Activated CD4-positive, alpha-beta T cell treated with anti-CD3 and anti-CD28 coated beads, Interleukin-2, amount 10 ng/mL, durations not matched to agents 7 days and 5 days (primary cell): Measurements from ENCODE around the gene MIR17HG. TPM values are rescaled to one million over a fixed set of nuclear protein-coding genes. Genes with fewer than 3 reads are reported as not detected.

Experiments
- CTCF ChIA-PET: fragments of 350-600 bp; sonication (Branson Sonifier 250); formaldehyde crosslinking; loops from one replicate; lab custom pipeline; 2021; ENCODE audit warnings: antibody characterized with exemption; lab: Charles Lee
- POLR2A ChIA-PET: fragments of 350-600 bp; sonication (Branson Sonifier 250); formaldehyde crosslinking; loops from one replicate; lab custom pipeline; 2021; ENCODE audit warnings: antibody characterized with exemption; lab: Charles Lee
- DNase-seq: peaks from one replicate; pipeline ENCODE4 v3.0.0-alpha.2; 2020
- H3K27ac Mint-ChIP-seq: one replicate; pipeline ENCODE4 v1.8.0; 2021; ENCODE audit warnings: mild to moderate bottlenecking, moderate library complexity, mixed read lengths
- H3K27me3 Mint-ChIP-seq: one replicate; pipeline ENCODE4 v1.8.0; 2021; ENCODE audit warnings: mixed read lengths
- H3K36me3 Mint-ChIP-seq: one replicate; pipeline ENCODE4 v1.8.0; 2021; ENCODE audit warnings: low read depth, mixed read lengths
- H3K4me1 Mint-ChIP-seq: one replicate; pipeline ENCODE4 v1.8.0; 2021; ENCODE audit warnings: mixed read lengths
- H3K4me3 Mint-ChIP-seq: one replicate; pipeline ENCODE4 v1.8.0; 2021; ENCODE audit warnings: mild to moderate bottlenecking, moderate library complexity, mixed read lengths
- H3K9me3 Mint-ChIP-seq: one replicate; pipeline ENCODE4 v1.8.0; 2021; ENCODE audit warnings: mixed read lengths
- total RNA-seq, 2 experiments: library from RNA; stranded (reverse); gene quantifications; one replicate each; pipeline ENCODE4 v1.2.3, GENCODE V29; 2021

The MIR17HG gene
- 1 to 10 TPM; 8.1 to 8.7 TPM for total RNA-seq

GRCh38 chr13:91347202-91347995 is at the start of gene MIR17HG:
Gene MIR17HG, plus strand, starts transcription at chr13:91347687.
- ChIA-PET POLR2A (no interaction called here), CTCF (interaction anchor here (0.8 to 1.1 kb wide), 2 partner anchors 23 to 34 kb away, joined by 3 to 4 read pairs; no protein-coding TSS in a partner anchor)
- peak within 1 kb of the TSS; percentile 97 for H3K4me3 Mint-ChIP-seq
- no peaks in the 10 kb centered on the region for H3K9me3 Mint-ChIP-seq
- peak; percentile 89 for DNase-seq
- H3K27me3 Mint-ChIP-seq = peaks cover 1% of the 10 kb centered on the region
- H3K4me1 Mint-ChIP-seq = peaks cover 47% of the 10 kb centered on the region
- peak within 1 kb of the TSS; percentile 98 for H3K27ac Mint-ChIP-seq
- H3K36me3 Mint-ChIP-seq = peaks cover 32% of the 10 kb centered on the region

- POLR2A ChIA-PET = no interaction called here
- H3K4me3 Mint-ChIP-seq = no peak overlapping the region
- H3K36me3 Mint-ChIP-seq = no peaks in the 10 kb centered on the region
- DNase-seq = no peak
- H3K4me1 Mint-ChIP-seq = no peaks in the 10 kb centered on the region
- CTCF ChIA-PET = no interaction called here
- H3K9me3 Mint-ChIP-seq = no peaks in the 10 kb centered on the region
- no peak overlapping the region for H3K27ac Mint-ChIP-seq
- H3K27me3 Mint-ChIP-seq = peaks cover 5% of the 10 kb centered on the region
Observed at GRCh38 chr13:91298060-91298459, 49.4 kb upstream of the MIR17HG start.

DNA sequence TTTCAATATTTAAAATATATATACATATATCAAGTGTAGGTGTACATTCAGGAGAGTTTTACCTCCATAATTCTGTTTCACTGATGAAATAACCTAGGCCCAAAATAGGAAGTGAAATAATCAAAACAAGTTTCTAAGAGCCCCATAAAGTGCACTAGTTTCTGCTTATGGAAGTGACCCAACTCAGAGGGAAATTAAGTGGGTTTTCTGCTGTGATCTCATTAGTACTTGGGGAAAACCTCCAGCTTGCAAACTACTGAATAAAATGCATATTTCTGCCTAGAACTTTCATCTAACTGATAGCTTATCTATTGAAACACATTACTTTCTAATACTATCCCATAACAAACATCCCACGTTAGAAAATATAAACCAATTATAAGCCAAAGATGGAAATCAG is 45.4 kb upstream of the MIR17HG start:
- Mint-ChIP-seq H3K9me3 (peaks cover 3% of the 10 kb centered on the region), H3K27me3 (peaks cover 6% of the 10 kb centered on the region), H3K36me3 (no peaks in the 10 kb centered on the region), H3K4me3 (no peak overlapping the region), H3K4me1 (peaks cover 3% of the 10 kb centered on the region), H3K27ac (no peak overlapping the region)
- ChIA-PET POLR2A (interaction anchor here (0.6 kb wide), 1 partner anchor 13 kb away, joined by 3 read pairs; no protein-coding TSS in a partner anchor), CTCF (interaction anchor here (0.6 kb wide), 1 partner anchor 116 kb away, joined by 5 read pairs; no protein-coding TSS in a partner anchor)
- DNase-seq = no peak

DNA sequence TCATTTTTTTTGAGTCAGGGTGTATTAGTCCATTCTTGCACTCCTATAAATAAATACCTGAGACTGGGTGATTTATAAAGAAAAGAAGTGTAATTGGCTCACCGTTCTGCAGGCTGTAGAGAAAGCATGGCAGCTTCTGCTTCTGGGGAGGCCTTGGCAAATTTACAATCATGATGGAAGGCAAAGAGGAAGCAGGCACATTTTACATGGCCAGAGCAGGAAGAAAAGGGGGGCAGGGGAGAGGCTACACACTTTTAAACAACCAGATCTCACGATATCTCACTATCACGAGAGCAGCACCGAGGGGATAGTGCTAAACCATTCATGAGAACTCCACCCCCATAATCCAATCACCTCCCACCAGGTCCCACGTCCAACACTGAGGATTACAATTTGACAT is 44.5 kb upstream of the MIR17HG start:
- H3K27me3 Mint-ChIP-seq = peaks cover 6% of the 10 kb centered on the region
- CTCF ChIA-PET = interaction anchor here (0.6 kb wide), 1 partner anchor 115 kb away, joined by 5 read pairs; no protein-coding TSS in a partner anchor
- H3K9me3 Mint-ChIP-seq = peaks cover 3% of the 10 kb centered on the region
- no peak overlapping the region for H3K4me3 Mint-ChIP-seq
- no peak for DNase-seq
- peaks cover 3% of the 10 kb centered on the region for H3K4me1 Mint-ChIP-seq
- H3K36me3 Mint-ChIP-seq = no peaks in the 10 kb centered on the region
- H3K27ac Mint-ChIP-seq = no peak overlapping the region
- POLR2A ChIA-PET = no interaction called here

- POLR2A ChIA-PET = no interaction called here
- H3K36me3 Mint-ChIP-seq = no peaks in the 10 kb centered on the region
- peaks cover 3% of the 10 kb centered on the region for H3K4me1 Mint-ChIP-seq
- H3K4me3 Mint-ChIP-seq = no peak overlapping the region
- H3K27ac Mint-ChIP-seq = no peak overlapping the region
- peaks cover 3% of the 10 kb centered on the region for H3K9me3 Mint-ChIP-seq
- CTCF ChIA-PET = no interaction called here
- H3K27me3 Mint-ChIP-seq = peaks cover 3% of the 10 kb centered on the region
- DNase-seq = no peak
Observed at GRCh38 chr13:91304741-91305140, 42.7 kb upstream of the MIR17HG start.

GRCh38 chr13:91305652-91306051 is 41.8 kb upstream of the MIR17HG start:
- Mint-ChIP-seq H3K9me3 (peaks cover 3% of the 10 kb centered on the region), H3K36me3 (no peaks in the 10 kb centered on the region), H3K4me1 (peaks cover 3% of the 10 kb centered on the region), H3K4me3 (no peak overlapping the region), H3K27ac (no peak overlapping the region), H3K27me3 (peaks cover 3% of the 10 kb centered on the region)
- ChIA-PET CTCF (no interaction called here), POLR2A (no interaction called here)
- no peak for DNase-seq

GRCh38 chr13:91307887-91308286 is 39.6 kb upstream of the MIR17HG start:
- peaks cover 3% of the 10 kb centered on the region for H3K9me3 Mint-ChIP-seq
- peaks cover 12% of the 10 kb centered on the region for H3K4me1 Mint-ChIP-seq
- ChIA-PET POLR2A (no interaction called here), CTCF (no interaction called here)
- peaks cover 3% of the 10 kb centered on the region for H3K27me3 Mint-ChIP-seq
- no peak for DNase-seq
- H3K36me3 Mint-ChIP-seq = no peaks in the 10 kb centered on the region
- H3K27ac Mint-ChIP-seq = no peak overlapping the region
- H3K4me3 Mint-ChIP-seq = no peak overlapping the region

GRCh38 chr13:91308299-91308698 is 39.2 kb upstream of the MIR17HG start:
- ChIA-PET CTCF (no interaction called here), POLR2A (no interaction called here)
- Mint-ChIP-seq H3K36me3 (no peaks in the 10 kb centered on the region), H3K4me1 (peaks cover 16% of the 10 kb centered on the region), H3K4me3 (no peak overlapping the region), H3K9me3 (peaks cover 3% of the 10 kb centered on the region), H3K27ac (no peak overlapping the region), H3K27me3 (peaks cover 3% of the 10 kb centered on the region)
- DNase-seq = no peak

GRCh38 chr13:91311491-91311890 is 36.0 kb upstream of the MIR17HG start:
- H3K27ac Mint-ChIP-seq = no peak overlapping the region
- H3K27me3 Mint-ChIP-seq = peaks cover 6% of the 10 kb centered on the region
- ChIA-PET CTCF (no interaction called here), POLR2A (no interaction called here)
- peaks cover 18% of the 10 kb centered on the region for H3K4me1 Mint-ChIP-seq
- no peak for DNase-seq
- no peaks in the 10 kb centered on the region for H3K36me3 Mint-ChIP-seq
- no peak overlapping the region for H3K4me3 Mint-ChIP-seq
- H3K9me3 Mint-ChIP-seq = no peaks in the 10 kb centered on the region

- H3K27ac Mint-ChIP-seq = no peak overlapping the region
- H3K9me3 Mint-ChIP-seq = no peaks in the 10 kb centered on the region
- H3K4me3 Mint-ChIP-seq = no peak overlapping the region
- CTCF ChIA-PET = no interaction called here
- peaks cover 18% of the 10 kb centered on the region for H3K4me1 Mint-ChIP-seq
- H3K27me3 Mint-ChIP-seq = peaks cover 13% of the 10 kb centered on the region
- no peak for DNase-seq
- POLR2A ChIA-PET = interaction anchor here (0.6 kb wide), 1 partner anchor 12 kb away, joined by 3 read pairs; no protein-coding TSS in a partner anchor
- H3K36me3 Mint-ChIP-seq = peaks cover 2% of the 10 kb centered on the region
Observed at GRCh38 chr13:91312324-91312723, 35.2 kb upstream of the MIR17HG start.

GRCh38 chr13:91313103-91313502 is 34.4 kb upstream of the MIR17HG start:
- H3K36me3 Mint-ChIP-seq = peaks cover 2% of the 10 kb centered on the region
- H3K27me3 Mint-ChIP-seq = peaks cover 15% of the 10 kb centered on the region
- H3K9me3 Mint-ChIP-seq = no peaks in the 10 kb centered on the region
- no peak overlapping the region for H3K27ac Mint-ChIP-seq
- CTCF ChIA-PET = interaction anchor here (0.6 to 1.7 kb wide), 3 partner anchors 16 to 36 kb away, joined by 3 to 4 read pairs (median 3); no protein-coding TSS in a partner anchor
- peak; percentile 32 for DNase-seq
- H3K4me3 Mint-ChIP-seq = no peak overlapping the region
- peaks cover 18% of the 10 kb centered on the region for H3K4me1 Mint-ChIP-seq
- POLR2A ChIA-PET = interaction anchor here (1.0 kb wide), 1 partner anchor 33 kb away, joined by 4 read pairs; no protein-coding TSS in a partner anchor

- H3K4me1 Mint-ChIP-seq = peaks cover 18% of the 10 kb centered on the region
- ChIA-PET CTCF (interaction anchor here (0.6 to 1.7 kb wide), 3 partner anchors 15 to 36 kb away, joined by 3 to 4 read pairs (median 3); no protein-coding TSS in a partner anchor), POLR2A (interaction anchor here (0.6 to 1.0 kb wide), 2 partner anchors 20 to 33 kb away, joined by 4 read pairs; no protein-coding TSS in a partner anchor)
- H3K27ac Mint-ChIP-seq = no peak overlapping the region
- H3K27me3 Mint-ChIP-seq = peaks cover 15% of the 10 kb centered on the region
- no peak for DNase-seq
- no peaks in the 10 kb centered on the region for H3K9me3 Mint-ChIP-seq
- H3K36me3 Mint-ChIP-seq = peaks cover 2% of the 10 kb centered on the region
- no peak overlapping the region for H3K4me3 Mint-ChIP-seq
Observed at GRCh38 chr13:91313581-91313980, 33.9 kb upstream of the MIR17HG start.

- peaks cover 16% of the 10 kb centered on the region for H3K27me3 Mint-ChIP-seq
- POLR2A ChIA-PET = interaction anchor here (0.6 kb wide), 1 partner anchor 13 kb away, joined by 3 read pairs; no protein-coding TSS in a partner anchor
- no peak overlapping the region for H3K27ac Mint-ChIP-seq
- CTCF ChIA-PET = no interaction called here
- no peaks in the 10 kb centered on the region for H3K9me3 Mint-ChIP-seq
- H3K36me3 Mint-ChIP-seq = peaks cover 2% of the 10 kb centered on the region
- peaks cover 18% of the 10 kb centered on the region for H3K4me1 Mint-ChIP-seq
- DNase-seq = no peak
- H3K4me3 Mint-ChIP-seq = no peak overlapping the region
Observed at GRCh38 chr13:91314888-91315287, 32.6 kb upstream of the MIR17HG start.
